Measurements from ENCODE around the gene PDE8B.

- no peak for TF ChIP-seq CTCF (IDR thresholded peaks at IDR 0.05)
- TF ChIP-seq POLR2A (IDR thresholded peaks at IDR 0.05) = no peak
Observed at GRCh38 chr5:77202145-77202544, 8.3 kb upstream of the PDE8B start.

All from esophagus squamous epithelium (tissue), 4 donors.